ENCODE results near the gene OVCA2. TPM values are rescaled to one million over a fixed set of nuclear protein-coding genes. Genes with fewer than 3 reads are reported as not detected.

The OVCA2 gene
- total RNA-seq, 1 experiment from 2014 or later = 24.6 TPM

DNA sequence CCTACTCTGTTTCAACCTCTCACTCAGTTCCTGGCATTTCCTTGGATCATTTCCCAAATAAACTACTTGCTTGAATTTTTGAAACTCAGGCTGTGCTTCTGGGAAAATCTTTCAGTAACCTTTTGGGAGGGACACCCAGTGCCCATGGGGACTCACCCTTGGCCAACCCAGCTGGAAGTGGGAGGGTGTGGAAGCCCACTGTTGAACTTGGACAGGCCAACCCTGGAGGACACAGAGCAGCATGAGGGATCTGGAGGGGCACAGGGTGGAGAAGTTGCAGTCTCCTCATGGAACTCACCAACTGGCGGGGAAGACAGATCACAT, 27.9 kb upstream of the OVCA2 start:
- no peak overlapping the region for H3K14ac ChIP-seq (ENCODE audit: insufficient read depth, low read length)
- H4K5ac ChIP-seq (ENCODE audit: insufficient read length, low read depth, low read length) = no peak overlapping the region
- Mint-ChIP-seq H3K9me3 (no peaks in the 10 kb centered on the region; a peak in 2 of 5 replicates), H3K27ac (no peak overlapping the region), H3K4me1 (peaks cover 14 to 21% of the 10 kb centered on the region in 2 experiments), H3K36me3 (ENCODE audit: insufficient read depth in 1 of 3, low read depth in 3 of 3) (no peaks in the 10 kb centered on the region), H3K27me3 (ENCODE audit: low read depth) (peaks cover 88% of the 10 kb centered on the region), H3K4me3 (no peak overlapping the region)
- H2BK120ac ChIP-seq (ENCODE audit: low read depth, low read length, poor library complexity, severe bottlenecking) = no peak overlapping the region
- H3K4me2 ChIP-seq (ENCODE audit: insufficient read depth, insufficient read length, low read length) = no peak overlapping the region
- TF ChIP-seq, protein P1, sequence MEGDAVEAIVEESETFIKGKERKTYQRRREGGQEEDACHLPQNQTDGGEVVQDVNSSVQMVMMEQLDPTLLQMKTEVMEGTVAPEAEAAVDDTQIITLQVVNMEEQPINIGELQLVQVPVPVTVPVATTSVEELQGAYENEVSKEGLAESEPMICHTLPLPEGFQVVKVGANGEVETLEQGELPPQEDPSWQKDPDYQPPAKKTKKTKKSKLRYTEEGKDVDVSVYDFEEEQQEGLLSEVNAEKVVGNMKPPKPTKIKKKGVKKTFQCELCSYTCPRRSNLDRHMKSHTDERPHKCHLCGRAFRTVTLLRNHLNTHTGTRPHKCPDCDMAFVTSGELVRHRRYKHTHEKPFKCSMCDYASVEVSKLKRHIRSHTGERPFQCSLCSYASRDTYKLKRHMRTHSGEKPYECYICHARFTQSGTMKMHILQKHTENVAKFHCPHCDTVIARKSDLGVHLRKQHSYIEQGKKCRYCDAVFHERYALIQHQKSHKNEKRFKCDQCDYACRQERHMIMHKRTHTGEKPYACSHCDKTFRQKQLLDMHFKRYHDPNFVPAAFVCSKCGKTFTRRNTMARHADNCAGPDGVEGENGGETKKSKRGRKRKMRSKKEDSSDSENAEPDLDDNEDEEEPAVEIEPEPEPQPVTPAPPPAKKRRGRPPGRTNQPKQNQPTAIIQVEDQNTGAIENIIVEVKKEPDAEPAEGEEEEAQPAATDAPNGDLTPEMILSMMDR (conservative IDR thresholded peaks at IDR 0.05) = no peak
- H2BK12ac ChIP-seq (ENCODE audit: insufficient read length, low read depth, low read length) = no peak overlapping the region
- H4K91ac ChIP-seq (ENCODE audit: insufficient read length, low read depth, low read length) = no peak overlapping the region
- no peaks in the 10 kb centered on the region for H3K23me2 ChIP-seq (ENCODE audit: insufficient read length, low read depth, low read length, poor library complexity, severe bottlenecking)
- H3K79me2 ChIP-seq (ENCODE audit: insufficient read depth, low read length) = no peaks in the 10 kb centered on the region
- H2BK20ac ChIP-seq (ENCODE audit: low read depth, low read length, poor library complexity, severe bottlenecking) = no peak overlapping the region
- H2BK15ac ChIP-seq (ENCODE audit: low read depth, low read length) = no peak overlapping the region
- no CpG with 5 or more reads among the region's 1 CpG for WGBS (ENCODE audit: extremely low coverage, insufficient read length, low lambda C conversion rate)
- H3K27ac ChIP-seq (ENCODE audit: insufficient read length, low read depth, low read length) = no peak overlapping the region
- H3K9ac ChIP-seq (ENCODE audit: extremely low read depth, insufficient read length, low read length) = no peak overlapping the region
- no peak overlapping the region for H3K18ac ChIP-seq (ENCODE audit: insufficient read length, low read depth, low read length)
- H4K8ac ChIP-seq (replicated peaks; ENCODE audit: insufficient read length, low read depth, low read length) = no peak overlapping the region
- no peak overlapping the region for H2AFZ ChIP-seq (ENCODE audit: low read length)
- H4K20me1 ChIP-seq (ENCODE audit: control insufficient read depth, insufficient read depth, insufficient read length) = peaks cover 2% of the 10 kb centered on the region
- H3T11ph ChIP-seq (ENCODE audit: low read length) = no peak overlapping the region
- no peak overlapping the region for H3K56ac ChIP-seq (ENCODE audit: insufficient read length, low read depth, low read length)
- H3K4me1 ChIP-seq (ENCODE audit: insufficient read depth, low read length) = no peaks in the 10 kb centered on the region; the same call in 1 of the 2 replicates
- H3K9me3 ChIP-seq (ENCODE audit: control insufficient read depth, low read depth, low read length) = no peaks in the 10 kb centered on the region
- H3K79me1 ChIP-seq (ENCODE audit: insufficient read depth, low read depth, low read length, poor library complexity, severe bottlenecking) = no peaks in the 10 kb centered on the region
- no peak overlapping the region for H3K4ac ChIP-seq (ENCODE audit: low read depth, low read length)
- H3K23ac ChIP-seq (ENCODE audit: insufficient read length, low read depth, low read length) = no peak overlapping the region
- no peaks in the 10 kb centered on the region; the same call in 1 of the 2 replicates for H3K27me3 ChIP-seq (ENCODE audit: insufficient read depth, low read length)
- no peak overlapping the region for H2BK5ac ChIP-seq (ENCODE audit: insufficient read length, low read length)
- no peak overlapping the region for H2AK5ac ChIP-seq (ENCODE audit: insufficient read length, low read length)
- no peak for DNase-seq

Measured in H9 (cell line).